ENCODE measurements around the gene PITPNB.

The PITPNB gene

DNA sequence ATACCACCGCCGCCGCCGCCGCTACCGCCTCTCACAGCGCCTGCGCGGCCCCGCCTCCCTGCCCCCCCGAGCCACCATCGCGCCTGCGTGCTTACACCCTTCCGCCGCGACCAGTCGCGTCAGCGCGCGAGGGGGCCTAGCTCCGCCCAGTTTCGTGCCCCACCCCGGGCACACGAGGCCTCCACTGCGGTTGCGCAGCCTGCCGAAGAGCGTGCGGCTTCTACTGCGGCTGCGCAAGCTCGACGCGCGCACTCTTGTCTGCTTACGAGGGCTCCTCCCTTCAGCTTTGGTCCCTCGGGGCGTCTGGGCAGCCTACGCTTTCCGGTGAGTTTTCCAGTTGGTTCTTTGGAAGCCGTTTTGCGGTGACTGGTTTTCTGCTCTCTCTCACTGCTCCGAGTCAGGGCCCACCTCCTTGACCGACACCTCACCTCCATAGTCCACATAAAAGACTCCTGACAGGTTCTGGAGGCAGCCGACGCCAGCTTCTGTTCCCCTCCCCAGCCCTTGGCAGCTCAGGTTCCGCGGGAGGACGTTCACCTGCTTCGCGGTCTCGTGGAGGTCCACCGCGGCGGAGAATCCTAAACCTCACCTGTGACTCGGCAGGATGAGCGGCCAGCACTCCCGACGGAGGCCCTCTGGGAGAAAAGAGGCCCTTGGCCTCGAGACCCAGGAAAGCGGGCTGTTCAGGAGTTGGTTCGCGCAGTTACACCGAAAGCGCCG is at the start of gene PITPNB:
Gene PITPNB, minus strand, starts transcription at position 35 of the 720 bp plus-strand sequence. CDS start 65 bp downstream, outside the sequence.
- Histone ChIP-seq H3K4me3 (peak within 1 kb of the TSS; percentile 80), H3K36me3 (replicated peaks) (peaks cover 17% of the 10 kb centered on the region), H3K4me1 (peaks cover 48% of the 10 kb centered on the region), H3K9me3 (no peaks in the 10 kb centered on the region; the same call in 1 of the 2 replicates), H3K27me3 (ENCODE audit: low read depth) (no peaks in the 10 kb centered on the region)
- in situ Hi-C loops (cut with MboI; ENCODE audit: low sequenced_read_pairs) = no loop called here
- peak; percentile 95 to 99 for DNase-seq (ENCODE audit: low spot score in 2 of 2)

- no peaks in the 10 kb centered on the region for H3K9me3 ChIP-seq
- in situ Hi-C loops (cut with MboI; ENCODE audit: low sequenced_read_pairs) = no loop called here
- no peaks in the 10 kb centered on the region for H3K36me3 ChIP-seq (replicated peaks)
- DNase-seq (ENCODE audit: low spot score in 2 of 2) = no peak
- no peaks in the 10 kb centered on the region for H3K4me1 ChIP-seq
- no peak overlapping the region for H3K4me3 ChIP-seq
- no peaks in the 10 kb centered on the region for H3K27me3 ChIP-seq (ENCODE audit: low read depth)
Observed at GRCh38 chr22:27966168-27967064, 47.4 kb upstream of the PITPNB start.

- Histone ChIP-seq H3K4me1 (no peaks in the 10 kb centered on the region), H3K9me3 (no peaks in the 10 kb centered on the region), H3K27me3 (ENCODE audit: low read depth) (no peaks in the 10 kb centered on the region), H3K36me3 (replicated peaks) (no peaks in the 10 kb centered on the region), H3K4me3 (no peak overlapping the region)
- peak in 1 of 2 experiments; percentile 20 for DNase-seq (ENCODE audit: low spot score in 2 of 2)
- in situ Hi-C loops (cut with MboI; ENCODE audit: low sequenced_read_pairs) = no loop called here
Observed at GRCh38 chr22:27962268-27963044, 43.4 kb upstream of the PITPNB start.

DNA sequence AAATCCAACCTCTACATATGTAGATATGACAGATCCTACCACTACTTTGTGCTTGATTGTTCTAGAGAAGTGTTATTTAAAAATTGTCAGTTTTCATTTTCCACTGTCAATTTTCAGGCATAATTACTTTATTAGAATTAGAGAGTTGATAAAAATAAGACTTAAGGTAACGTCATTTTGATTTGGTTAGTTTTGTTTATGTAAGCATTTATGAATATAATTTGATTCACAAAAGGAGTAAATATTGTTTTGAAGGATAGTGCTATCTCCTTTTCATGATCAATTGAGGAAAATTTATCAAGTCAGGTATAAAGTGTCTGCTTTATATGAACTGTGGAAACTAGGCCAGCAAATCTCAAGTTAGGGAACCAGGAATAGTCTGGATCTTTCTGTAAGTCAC is 42.6 kb upstream of the PITPNB start:
- no peaks in the 10 kb centered on the region for H3K9me3 ChIP-seq
- H3K36me3 ChIP-seq (replicated peaks) = no peaks in the 10 kb centered on the region
- no peaks in the 10 kb centered on the region for H3K27me3 ChIP-seq (ENCODE audit: low read depth)
- no peak for DNase-seq (ENCODE audit: low spot score in 2 of 2)
- in situ Hi-C loops (cut with MboI; ENCODE audit: low sequenced_read_pairs) = no loop called here
- H3K4me1 ChIP-seq = no peaks in the 10 kb centered on the region
- no peak overlapping the region for H3K4me3 ChIP-seq

DNA sequence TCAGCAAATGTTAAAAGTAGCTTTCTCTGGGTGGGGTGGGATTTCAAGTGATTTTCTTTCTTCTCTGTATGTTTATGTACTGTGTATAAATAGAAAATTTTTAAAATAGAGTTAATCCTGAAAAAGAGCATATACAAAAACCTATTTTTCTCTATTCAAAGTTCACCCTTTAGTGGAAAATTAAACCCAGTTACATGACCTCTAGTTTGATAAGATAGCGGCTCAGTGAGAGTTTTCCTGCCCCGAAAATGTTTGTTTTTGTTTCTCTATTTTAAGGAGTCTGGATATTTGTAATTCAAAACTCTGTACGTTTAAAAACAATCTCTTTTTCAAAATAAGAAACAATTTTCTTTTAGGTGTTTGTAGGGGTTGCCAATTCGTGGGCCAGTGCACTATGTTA is 42.1 kb upstream of the PITPNB start:
- H3K27me3 ChIP-seq (ENCODE audit: low read depth) = no peaks in the 10 kb centered on the region
- no peaks in the 10 kb centered on the region for H3K4me1 ChIP-seq
- no peaks in the 10 kb centered on the region for H3K36me3 ChIP-seq (replicated peaks)
- no peak for DNase-seq (ENCODE audit: low spot score in 2 of 2)
- in situ Hi-C loops (cut with MboI; ENCODE audit: low sequenced_read_pairs) = no loop called here
- H3K9me3 ChIP-seq = no peaks in the 10 kb centered on the region
- H3K4me3 ChIP-seq = no peak overlapping the region

GRCh38 chr22:27959335-27960090 is 40.5 kb upstream of the PITPNB start:
- DNase-seq (ENCODE audit: low spot score in 2 of 2) = no peak
- Histone ChIP-seq H3K4me1 (no peaks in the 10 kb centered on the region), H3K9me3 (no peaks in the 10 kb centered on the region), H3K27me3 (ENCODE audit: low read depth) (no peaks in the 10 kb centered on the region), H3K4me3 (no peak overlapping the region), H3K36me3 (replicated peaks) (no peaks in the 10 kb centered on the region)
- in situ Hi-C loops (cut with MboI; ENCODE audit: low sequenced_read_pairs) = no loop called here

DNA sequence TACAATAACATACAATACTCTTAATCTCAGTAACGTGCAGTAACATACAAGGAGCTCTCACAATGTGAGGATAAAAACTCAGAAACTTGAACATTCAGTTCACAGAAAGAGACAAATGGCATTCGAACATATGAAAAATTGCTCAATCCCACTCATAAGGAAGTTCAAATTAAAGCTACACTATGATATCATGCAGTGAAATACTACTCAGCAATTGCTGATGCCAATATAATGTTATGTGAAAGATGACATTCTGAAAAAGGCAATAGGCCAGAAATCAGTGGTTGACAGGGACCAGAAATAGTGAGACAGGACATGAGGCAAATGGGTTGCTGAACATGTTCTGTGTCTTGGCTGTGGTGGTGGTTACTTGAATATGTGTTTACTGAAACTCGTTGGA is 33.7 kb upstream of the PITPNB start:
- no peak overlapping the region for H3K4me3 ChIP-seq
- H3K36me3 ChIP-seq (replicated peaks) = no peaks in the 10 kb centered on the region
- DNase-seq (ENCODE audit: low spot score in 2 of 2) = no peak
- no peaks in the 10 kb centered on the region for H3K9me3 ChIP-seq
- H3K27me3 ChIP-seq (ENCODE audit: low read depth) = no peaks in the 10 kb centered on the region
- H3K4me1 ChIP-seq = no peaks in the 10 kb centered on the region
- in situ Hi-C loops (cut with MboI; ENCODE audit: low sequenced_read_pairs) = no loop called here

DNA sequence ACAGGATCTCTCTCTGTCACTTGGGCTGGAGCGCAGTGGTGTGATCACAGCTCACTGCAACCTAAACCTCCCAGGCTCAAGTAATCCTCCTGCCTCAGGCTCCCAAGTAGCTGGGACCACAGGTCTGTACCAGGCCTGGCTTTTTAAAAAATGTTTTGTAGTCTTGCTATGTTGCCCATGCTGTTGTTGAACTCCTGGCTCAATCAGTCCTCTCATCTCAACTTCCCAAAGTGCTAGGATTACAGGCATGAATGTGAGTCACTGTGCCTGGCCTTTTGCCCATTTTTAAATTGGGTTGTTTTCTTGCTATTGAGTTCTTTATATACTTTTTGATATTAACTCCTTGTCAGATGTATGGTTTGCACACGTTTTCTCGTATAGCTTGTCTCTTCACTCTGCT is 33.0 kb upstream of the PITPNB start:
- Histone ChIP-seq H3K36me3 (replicated peaks) (no peaks in the 10 kb centered on the region), H3K4me3 (no peak overlapping the region), H3K27me3 (ENCODE audit: low read depth) (no peaks in the 10 kb centered on the region), H3K9me3 (no peaks in the 10 kb centered on the region), H3K4me1 (no peaks in the 10 kb centered on the region)
- in situ Hi-C loops (cut with MboI; ENCODE audit: low sequenced_read_pairs) = no loop called here
- DNase-seq (ENCODE audit: low spot score in 2 of 2) = no peak

DNA sequence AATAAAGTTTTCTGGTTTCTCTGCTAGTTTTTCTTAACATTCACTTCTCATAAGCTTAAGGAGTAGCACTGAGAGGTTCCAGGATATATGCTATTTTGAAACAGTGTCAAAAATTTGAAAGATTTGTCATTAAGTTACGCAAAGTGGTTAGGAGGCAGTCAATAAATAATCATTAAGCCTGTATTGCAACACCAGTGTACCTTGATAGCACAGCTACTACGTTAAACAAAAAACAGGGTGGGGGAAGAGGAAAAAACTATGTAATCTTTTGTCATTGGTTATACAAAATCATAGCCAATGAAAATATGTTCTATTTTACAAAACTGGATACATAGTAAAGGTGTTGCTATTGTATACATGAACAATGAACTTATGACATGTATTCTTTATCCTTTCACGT is 30.4 kb upstream of the PITPNB start:
- DNase-seq (ENCODE audit: low spot score in 2 of 2) = no peak
- no peaks in the 10 kb centered on the region for H3K27me3 ChIP-seq (ENCODE audit: low read depth)
- H3K4me1 ChIP-seq = no peaks in the 10 kb centered on the region
- H3K36me3 ChIP-seq (replicated peaks) = no peaks in the 10 kb centered on the region
- in situ Hi-C loops (cut with MboI; ENCODE audit: low sequenced_read_pairs) = no loop called here
- no peak overlapping the region for H3K4me3 ChIP-seq
- H3K9me3 ChIP-seq = no peaks in the 10 kb centered on the region

DNA sequence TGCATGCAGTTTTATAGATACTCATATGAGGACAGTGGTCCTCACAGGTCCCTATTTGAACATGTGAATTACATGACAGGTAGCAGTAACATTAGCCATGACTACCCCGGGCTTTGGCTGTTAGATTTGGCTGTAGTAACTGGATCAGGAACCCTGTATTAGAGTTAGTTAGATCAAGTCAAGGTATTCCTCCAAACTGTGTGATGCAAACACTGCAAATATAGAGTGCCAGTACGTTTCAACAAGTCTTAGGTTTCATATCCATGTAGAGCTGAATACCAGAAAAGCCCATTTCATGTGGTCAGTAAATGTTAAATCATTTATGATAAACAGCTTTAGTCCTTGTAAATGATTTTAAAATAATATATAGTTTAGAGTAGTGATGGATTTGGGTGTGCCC is 29.5 kb upstream of the PITPNB start:
- Histone ChIP-seq H3K4me1 (no peaks in the 10 kb centered on the region), H3K36me3 (replicated peaks) (no peaks in the 10 kb centered on the region), H3K27me3 (ENCODE audit: low read depth) (no peaks in the 10 kb centered on the region), H3K4me3 (no peak overlapping the region), H3K9me3 (no peaks in the 10 kb centered on the region)
- no peak for DNase-seq (ENCODE audit: low spot score in 2 of 2)
- in situ Hi-C loops (cut with MboI; ENCODE audit: low sequenced_read_pairs) = no loop called here

- DNase-seq (ENCODE audit: low spot score in 2 of 2) = no peak
- Histone ChIP-seq H3K36me3 (replicated peaks) (no peaks in the 10 kb centered on the region), H3K4me3 (no peak overlapping the region), H3K4me1 (no peaks in the 10 kb centered on the region), H3K9me3 (no peaks in the 10 kb centered on the region), H3K27me3 (ENCODE audit: low read depth) (no peaks in the 10 kb centered on the region)
- in situ Hi-C loops (cut with MboI; ENCODE audit: low sequenced_read_pairs) = no loop called here
Observed at GRCh38 chr22:27947448-27947847, 28.4 kb upstream of the PITPNB start.

- Histone ChIP-seq H3K4me3 (no peak overlapping the region), H3K27me3 (ENCODE audit: low read depth) (no peaks in the 10 kb centered on the region), H3K9me3 (no peaks in the 10 kb centered on the region), H3K4me1 (no peaks in the 10 kb centered on the region; the same call in 1 of the 2 replicates), H3K36me3 (replicated peaks) (no peaks in the 10 kb centered on the region)
- no peak for DNase-seq (ENCODE audit: low spot score in 2 of 2)
- in situ Hi-C loops (cut with MboI; ENCODE audit: low sequenced_read_pairs) = no loop called here
Observed at GRCh38 chr22:27941143-27941542, 22.1 kb upstream of the PITPNB start.

DNA sequence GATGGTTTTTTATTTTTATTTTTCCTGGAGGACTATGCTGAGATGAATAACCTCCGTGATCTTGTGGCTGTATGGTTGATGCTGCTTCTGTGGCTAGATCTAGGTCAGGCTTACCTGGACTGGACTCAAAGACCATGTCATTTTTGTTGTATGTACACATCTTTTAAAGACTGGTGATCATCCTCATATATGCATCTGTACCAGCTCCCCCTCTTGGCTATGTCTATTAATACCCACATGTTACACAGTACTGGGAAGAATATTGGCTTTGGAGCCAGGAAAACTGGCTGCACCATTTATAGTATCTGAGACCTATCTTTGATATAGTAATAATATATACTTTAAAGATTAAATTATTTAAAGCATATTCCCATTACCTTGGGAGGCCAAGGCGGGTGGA is 18.4 kb upstream of the PITPNB start:
- peak in 1 of 2 experiments; percentile 18 for DNase-seq (ENCODE audit: low spot score in 2 of 2)
- Histone ChIP-seq H3K36me3 (replicated peaks) (no peaks in the 10 kb centered on the region), H3K9me3 (no peaks in the 10 kb centered on the region), H3K4me1 (no peaks in the 10 kb centered on the region; the same call in 1 of the 2 replicates), H3K27me3 (ENCODE audit: low read depth) (no peaks in the 10 kb centered on the region), H3K4me3 (no peak overlapping the region)
- in situ Hi-C loops (cut with MboI; ENCODE audit: low sequenced_read_pairs) = no loop called here

Data from HAP-1 (cell line).